Hematopoietic multipotent progenitor cell treated with erythropoietin and hydrocortisone succinate and interleukin-3 and kit ligand, for 8 days (in vitro differentiated cells): Measurements from ENCODE around the gene NCOA1.

Experiments
- DNase-seq: peaks from one replicate; pipeline ENCODE4 v3.0.0-alpha.2; 2015

Gene NCOA1

DNA sequence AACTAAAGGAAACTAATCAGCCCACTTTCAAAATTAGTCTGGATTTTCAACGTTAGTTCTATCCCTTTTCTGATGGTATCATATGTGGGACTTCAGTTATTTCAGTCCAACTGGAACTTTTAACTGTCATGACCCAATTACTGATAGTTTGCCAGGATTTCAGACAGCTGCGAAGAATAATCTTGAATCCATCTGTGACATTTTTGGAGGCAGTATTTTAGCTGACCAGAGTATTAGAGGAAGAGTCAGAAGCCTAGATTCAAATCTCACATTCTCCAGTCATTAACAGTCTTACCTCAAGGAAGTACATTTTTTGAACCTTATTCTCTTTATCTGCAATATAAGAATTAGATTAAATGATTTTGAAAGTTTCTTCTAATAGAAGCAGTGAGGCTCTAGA, 220.8 kb downstream of the NCOA1 start:
- no peak for DNase-seq

GRCh38 chr2:24712296-24712695, 221.2 kb downstream of the NCOA1 start:
- DNase-seq, result no peak

DNA sequence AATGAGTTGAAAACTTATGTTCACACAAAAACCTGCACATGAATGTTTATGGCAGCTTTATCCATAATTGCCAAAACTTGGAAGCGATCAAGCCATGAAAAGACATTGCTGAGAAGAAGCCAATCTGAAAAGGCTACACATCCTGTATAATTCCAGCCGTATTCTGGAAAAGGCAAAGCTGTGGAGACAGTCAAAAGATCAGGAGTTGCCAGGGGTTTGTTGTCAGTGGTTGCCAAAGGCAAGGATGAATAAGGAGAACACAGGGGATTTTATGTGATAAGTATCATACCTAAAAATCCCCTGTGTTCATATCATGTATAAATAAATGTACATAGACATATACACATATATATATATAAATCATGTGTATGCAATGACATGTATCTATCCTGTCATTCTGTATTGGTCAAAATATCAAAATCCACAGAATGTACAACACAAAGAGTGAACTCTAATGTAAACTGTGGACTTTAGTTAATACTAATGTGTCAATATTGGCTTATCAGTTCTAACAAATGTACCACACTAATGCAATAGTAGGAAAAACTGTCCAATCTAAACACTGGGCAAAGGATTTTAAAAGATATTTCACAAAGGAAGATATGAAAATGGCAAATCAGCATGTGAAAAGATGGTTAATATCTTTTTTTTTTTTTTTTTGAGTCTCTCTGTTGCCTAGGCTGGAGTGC, 226.4 kb downstream of the NCOA1 start:
- DNase-seq, result no peak

- DNase-seq, result no peak
These were observed 229.3 kb downstream of the NCOA1 start for GRCh38 chr2:24720310-24720709.

DNA sequence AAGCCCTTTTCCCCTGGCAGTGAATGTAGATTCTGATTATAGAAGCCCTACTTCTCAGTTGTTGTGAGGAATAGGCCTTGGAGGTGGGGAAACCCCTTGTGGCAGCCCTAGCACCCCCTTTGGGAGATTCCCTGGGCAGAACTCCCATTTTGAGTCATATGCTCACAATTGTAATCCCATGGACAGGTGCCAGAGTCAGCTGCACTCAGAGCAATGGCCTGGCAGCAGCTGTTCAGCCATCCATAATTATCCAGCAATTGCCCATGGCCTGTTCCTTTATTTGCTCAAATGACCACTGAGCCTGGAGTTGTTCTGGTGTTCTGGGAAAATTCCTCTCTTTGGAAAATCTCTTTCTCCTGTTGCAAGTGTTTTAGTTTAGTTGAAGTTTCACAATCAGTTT, 230.4 kb downstream of the NCOA1 start:
- DNase-seq, result no peak

- no peak for DNase-seq
These were observed 231.2 kb downstream of the NCOA1 start for GRCh38 chr2:24722141-24722790.

GRCh38 chr2:24723191-24723590, 232.1 kb downstream of the NCOA1 start:
- peak; percentile 9 for DNase-seq

GRCh38 chr2:24723665-24724064, 232.6 kb downstream of the NCOA1 start:
- no peak for DNase-seq

- DNase-seq, result no peak
These were observed 233.2 kb downstream of the NCOA1 start for GRCh38 chr2:24724111-24724775.

DNA sequence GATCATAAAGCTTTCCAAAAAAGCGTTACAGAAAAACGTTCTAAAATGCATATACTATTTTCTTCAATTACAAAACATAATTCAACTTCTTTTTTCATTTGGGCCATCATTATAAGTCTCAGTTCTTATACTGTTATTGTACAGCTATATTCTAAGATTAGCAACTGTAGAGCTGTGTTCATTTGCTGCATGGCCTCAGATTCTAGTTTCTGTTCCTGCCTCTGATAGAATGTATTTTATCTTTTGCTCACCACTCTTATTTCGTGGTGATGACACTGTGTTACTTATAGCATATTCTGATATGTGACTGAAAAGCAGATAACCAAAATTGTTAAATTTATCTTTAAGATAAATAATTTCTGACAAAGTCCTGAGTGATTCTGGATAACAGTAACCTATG, 234.9 kb downstream of the NCOA1 start:
- DNase-seq, result no peak

- peak; percentile 10 for DNase-seq
These were observed 239.4 kb downstream of the NCOA1 start for GRCh38 chr2:24730481-24730880.

- DNase-seq, result no peak
These were observed 240.0 kb downstream of the NCOA1 start for GRCh38 chr2:24731040-24731439.

- no peak for DNase-seq
These were observed 240.9 kb downstream of the NCOA1 start for GRCh38 chr2:24731923-24732322.

- DNase-seq, result no peak
These were observed 243.7 kb downstream of the NCOA1 start for GRCh38 chr2:24734741-24735140.

DNA sequence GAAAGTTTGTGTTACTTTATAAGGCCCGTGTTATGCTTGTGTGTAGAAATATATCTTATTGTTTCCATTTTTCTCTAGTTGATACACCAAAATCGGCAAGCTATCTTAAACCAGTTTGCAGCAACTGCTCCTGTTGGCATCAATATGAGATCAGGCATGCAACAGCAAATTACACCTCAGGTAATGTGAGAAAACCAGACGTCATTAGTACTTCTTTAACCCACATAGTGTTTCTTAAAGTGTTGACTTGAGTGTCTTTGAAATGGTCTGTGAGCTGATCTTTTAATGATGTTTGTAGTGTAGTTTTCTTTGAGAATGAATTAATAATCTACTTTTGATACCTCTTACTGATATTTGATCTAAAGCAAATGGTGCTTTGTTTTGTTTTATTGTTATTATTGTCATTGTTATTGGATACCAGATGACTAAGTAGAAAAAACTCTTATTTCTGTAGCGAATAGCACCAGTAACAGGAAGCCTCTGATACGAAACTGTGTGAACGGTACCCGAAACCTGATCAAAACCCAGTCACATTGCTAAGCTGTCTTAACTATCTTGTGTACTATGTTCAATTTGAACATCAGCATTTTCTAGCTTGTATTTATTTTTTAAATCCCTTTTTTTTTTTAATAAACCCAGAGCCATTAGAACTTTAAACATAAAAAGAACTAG, 248.4 kb downstream of the NCOA1 start:
- no peak for DNase-seq

GRCh38 chr2:24740142-24740541, 249.1 kb downstream of the NCOA1 start:
- DNase-seq, result no peak

GRCh38 chr2:24742730-24743129, 251.7 kb downstream of the NCOA1 start:
- DNase-seq, result no peak

DNA sequence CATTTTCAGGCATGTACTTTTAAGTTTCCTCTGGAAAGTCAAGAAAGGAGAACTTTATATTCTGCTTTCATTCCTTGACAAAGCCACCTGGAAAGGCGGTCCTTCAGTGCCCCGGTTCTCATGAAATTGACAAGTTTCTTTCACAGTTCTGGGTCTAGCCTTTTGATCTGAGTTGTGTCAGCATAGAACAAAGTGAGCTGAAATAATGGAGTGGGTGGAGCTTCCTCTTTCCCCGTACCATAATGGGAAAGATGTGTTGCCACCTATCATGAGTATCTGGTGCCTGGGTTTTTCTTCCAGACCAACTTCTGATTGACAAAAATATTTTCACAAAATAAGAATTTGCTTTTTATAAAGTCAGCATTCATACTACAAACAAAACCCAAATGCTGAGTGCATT, 252.9 kb downstream of the NCOA1 start:
- no peak for DNase-seq

DNA sequence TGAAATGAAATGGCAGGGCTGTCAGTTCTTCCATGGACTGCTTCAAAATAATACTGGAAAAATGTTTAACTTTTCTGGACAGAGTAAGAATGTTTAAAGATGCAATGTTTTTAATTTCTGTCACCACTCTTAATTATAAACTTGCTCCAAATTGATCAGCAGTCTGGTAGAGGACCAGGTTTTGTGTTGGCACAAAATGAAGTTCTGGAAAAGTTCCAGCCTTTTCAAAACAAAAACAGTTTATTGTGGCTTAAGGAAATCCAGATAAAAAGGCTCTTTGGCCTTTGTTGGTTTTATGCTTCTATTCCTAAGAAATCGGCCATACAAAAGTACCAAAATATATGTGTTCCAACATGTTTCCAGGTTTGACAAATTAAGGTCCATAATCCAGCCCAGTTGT, 253.3 kb downstream of the NCOA1 start:
- DNase-seq, result no peak

- DNase-seq, result no peak
These were observed 254.8 kb downstream of the NCOA1 start for GRCh38 chr2:24745825-24746224.

GRCh38 chr2:24747299-24747698, 256.2 kb downstream of the NCOA1 start:
- no peak for DNase-seq

- DNase-seq, result no peak
These were observed 258.1 kb downstream of the NCOA1 start for GRCh38 chr2:24749069-24749691.

DNA sequence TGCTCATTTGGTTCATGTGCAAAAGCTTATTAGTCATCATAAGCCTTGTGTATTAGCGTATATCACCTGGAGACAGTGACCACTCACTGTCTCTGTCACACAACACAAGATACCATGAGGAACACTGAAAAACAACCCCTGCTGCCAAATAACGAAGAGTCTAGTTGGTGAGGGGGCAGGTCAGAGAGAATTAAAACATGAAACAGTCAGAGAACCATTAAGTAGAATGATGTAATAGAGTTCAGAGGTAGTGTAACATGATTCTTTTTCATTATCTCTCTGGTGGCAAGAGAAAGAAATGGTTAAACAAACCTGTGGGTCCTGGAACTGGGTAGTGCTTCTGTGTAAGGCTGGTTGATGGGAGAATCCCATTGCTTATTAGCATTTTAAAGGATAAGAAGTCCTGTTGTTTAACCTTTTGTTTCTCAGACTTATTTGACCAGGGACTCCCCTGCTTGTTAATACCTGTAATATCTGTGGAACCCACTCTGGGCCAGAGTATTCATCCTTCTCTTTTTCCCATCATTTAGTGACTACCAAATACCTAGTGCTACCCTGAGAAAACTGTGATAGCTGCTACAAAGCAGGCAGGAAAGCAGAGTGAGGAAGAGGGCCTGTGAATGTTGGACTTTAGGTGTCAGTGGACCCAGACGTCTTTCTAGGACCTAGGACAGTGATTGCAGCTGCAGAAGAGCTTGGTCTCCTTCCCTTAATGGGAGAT, 264.1 kb downstream of the NCOA1 start:
- DNase-seq, result no peak
